GM21786 (cell line): ENCODE results near the gene SELENOK.
"Not testable (repeated sequence)": the region's sequence is repeated elsewhere in the genome, so short reads cannot be mapped to it uniquely, and the experiment has no call there.

Experiments
- ATAC-seq: cut with Tn5 transposase; IDR thresholded peaks from one replicate; pipeline ENCODE4 v1.9.1; 2021; ENCODE audit not compliant: unreplicated experiment

Gene SELENOK

GRCh38 chr3:53891497-53892285 is at the start of gene SELENOK:
Gene SELENOK, minus strand, starts transcription at chr3:53891859.
- peak; percentile 97 for ATAC-seq

GRCh38 chr3:53941184-53941583 is 49.5 kb upstream of the SELENOK start:
- ATAC-seq = no peak

DNA sequence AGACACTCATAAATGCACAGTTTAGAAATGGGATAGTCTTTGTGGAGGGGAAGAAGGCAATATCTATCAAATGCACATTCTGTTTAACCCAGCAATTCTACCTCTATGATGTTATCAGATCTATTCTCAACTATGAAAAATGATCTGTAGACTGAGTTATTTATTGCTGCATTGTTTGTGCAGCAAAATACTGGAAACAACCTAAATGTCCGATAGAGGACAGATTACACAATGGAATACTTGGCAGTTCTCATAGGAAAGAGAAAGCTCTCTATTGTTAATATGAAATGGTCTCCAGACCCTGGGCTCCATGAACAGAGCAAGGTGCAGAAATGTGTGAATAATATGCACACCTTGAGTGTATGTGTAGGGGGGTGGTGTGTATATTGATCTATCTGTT is 49.0 kb upstream of the SELENOK start:
- no peak for ATAC-seq

DNA sequence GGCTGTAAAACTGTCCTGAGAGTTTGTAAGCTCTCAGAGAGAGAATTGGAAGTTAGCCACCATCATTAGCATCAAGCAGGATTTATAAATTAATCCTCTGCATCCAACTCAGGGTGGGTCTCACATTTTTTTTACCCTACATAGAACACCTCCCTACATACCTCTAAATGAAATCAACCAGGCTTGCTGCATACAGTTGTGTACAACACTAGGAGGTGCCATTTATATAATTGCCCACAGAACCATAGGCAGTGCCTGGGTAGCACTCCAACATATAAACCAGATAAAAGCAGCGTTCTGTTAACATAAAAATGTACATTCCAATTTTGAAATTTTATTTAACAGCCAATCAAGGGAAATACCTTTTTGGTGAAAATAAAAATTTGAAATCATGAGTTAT is 48.2 kb upstream of the SELENOK start:
- no peak for ATAC-seq

GRCh38 chr3:53939086-53939582 is 47.5 kb upstream of the SELENOK start:
- no peak for ATAC-seq

- ATAC-seq = peak; percentile 52
Observed at GRCh38 chr3:53938645-53939044, 47.0 kb upstream of the SELENOK start.

DNA sequence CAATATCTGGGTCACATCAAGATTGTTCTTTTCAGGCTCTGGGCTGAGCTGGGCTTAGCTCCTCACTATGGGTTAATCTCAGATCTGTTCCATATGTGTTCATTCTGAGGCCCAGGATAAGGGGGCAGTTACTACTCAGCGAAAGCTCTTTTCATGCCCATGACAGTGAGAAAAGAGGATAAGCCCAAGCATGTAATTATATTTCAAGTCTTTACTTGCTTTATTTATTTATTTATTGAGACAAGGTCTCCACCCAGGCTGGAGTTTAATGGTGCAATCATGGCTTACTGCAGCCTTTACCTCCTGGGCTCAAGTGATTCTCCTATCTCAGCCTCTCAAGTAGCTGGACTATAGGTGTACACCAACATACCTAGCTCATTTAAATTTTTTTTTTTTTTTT is 44.7 kb upstream of the SELENOK start:
- no peak for ATAC-seq

- ATAC-seq = no peak
Observed at GRCh38 chr3:53935283-53935901, 43.7 kb upstream of the SELENOK start.

- not testable (repeated sequence) for ATAC-seq
Observed at GRCh38 chr3:53927208-53927872, 35.7 kb upstream of the SELENOK start.

DNA sequence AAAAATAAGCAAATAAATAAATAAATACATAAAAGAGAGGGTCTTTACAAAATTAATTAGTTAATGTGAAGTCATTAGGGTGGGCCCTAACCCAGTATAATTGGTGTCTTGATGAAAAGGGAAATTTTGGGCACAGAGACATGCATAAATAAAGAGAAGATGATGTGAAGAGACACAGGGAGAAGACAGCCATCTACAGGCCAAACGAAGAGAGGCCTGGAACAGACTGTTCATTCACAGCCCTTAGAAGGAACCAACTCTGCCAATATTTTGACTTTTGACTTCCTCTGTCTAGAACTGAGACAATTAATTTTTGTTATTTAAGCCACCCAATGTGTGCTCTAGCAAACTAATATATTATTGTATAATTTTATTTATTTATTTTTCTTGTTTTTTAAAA is 29.6 kb upstream of the SELENOK start:
- ATAC-seq = no peak

DNA sequence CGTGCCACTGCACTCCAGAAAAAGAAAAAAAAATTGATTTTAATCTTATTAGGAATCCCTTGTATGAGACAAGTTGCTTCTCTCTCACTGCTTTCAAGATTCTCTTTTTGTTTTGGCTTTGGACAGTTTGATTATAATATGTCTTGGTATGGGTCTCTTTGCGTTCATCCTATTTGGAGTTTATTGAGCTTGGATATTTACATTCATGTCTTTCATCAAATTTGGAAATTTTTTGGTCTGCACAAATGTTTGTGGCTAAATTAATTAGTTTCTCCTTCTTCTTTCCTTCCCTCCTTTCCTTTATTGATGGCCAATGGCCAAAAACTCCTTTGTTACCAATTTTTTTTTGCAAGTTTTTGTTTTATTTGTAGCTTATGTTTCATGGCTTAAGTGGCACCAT is 28.1 kb upstream of the SELENOK start:
- no peak for ATAC-seq

GRCh38 chr3:53913401-53913800 is 21.7 kb upstream of the SELENOK start:
- ATAC-seq = no peak

- ATAC-seq = no peak
Observed at GRCh38 chr3:53902711-53903110, 11.1 kb upstream of the SELENOK start.

DNA sequence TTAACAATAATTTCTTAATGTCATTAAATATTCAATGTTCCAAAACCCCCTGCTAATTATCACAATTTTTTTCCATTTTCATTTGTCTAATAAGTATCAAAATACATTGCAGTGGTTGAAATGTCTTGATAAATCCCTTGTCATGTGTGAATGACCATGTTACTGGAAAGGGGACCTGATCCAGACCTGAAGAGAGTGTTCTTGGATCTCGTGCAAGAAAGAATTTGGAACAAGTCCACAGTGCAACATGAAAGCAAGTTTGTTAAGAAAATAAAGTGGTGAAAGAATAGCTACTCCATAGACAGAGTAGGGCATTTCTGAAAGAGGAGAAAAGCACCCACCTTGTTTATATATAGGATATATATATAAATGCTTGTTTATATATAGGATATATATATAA is 10.4 kb upstream of the SELENOK start:
- ATAC-seq = no peak

GRCh38 chr3:53900666-53901331 is 9.1 kb upstream of the SELENOK start:
- no peak for ATAC-seq

GRCh38 chr3:53899750-53900149 is 8.1 kb upstream of the SELENOK start:
- no peak for ATAC-seq

DNA sequence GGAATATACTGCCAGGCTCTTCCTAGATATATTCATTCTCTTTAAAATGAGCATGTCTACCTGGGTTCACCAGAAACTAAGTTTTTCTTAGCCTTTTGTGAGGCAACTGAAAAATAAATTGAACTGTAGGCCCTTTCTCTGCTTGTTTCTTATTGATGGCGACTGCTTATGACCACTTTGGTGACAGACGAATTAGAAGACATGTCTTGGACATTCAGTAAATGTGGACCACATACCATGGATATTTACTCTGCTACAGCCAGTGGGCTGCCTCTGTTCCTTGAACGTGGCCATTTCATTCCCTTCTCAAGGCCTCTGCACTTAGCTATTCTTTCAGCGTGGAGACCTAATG is 603 bp upstream of the SELENOK start:
- ATAC-seq = no peak

DNA sequence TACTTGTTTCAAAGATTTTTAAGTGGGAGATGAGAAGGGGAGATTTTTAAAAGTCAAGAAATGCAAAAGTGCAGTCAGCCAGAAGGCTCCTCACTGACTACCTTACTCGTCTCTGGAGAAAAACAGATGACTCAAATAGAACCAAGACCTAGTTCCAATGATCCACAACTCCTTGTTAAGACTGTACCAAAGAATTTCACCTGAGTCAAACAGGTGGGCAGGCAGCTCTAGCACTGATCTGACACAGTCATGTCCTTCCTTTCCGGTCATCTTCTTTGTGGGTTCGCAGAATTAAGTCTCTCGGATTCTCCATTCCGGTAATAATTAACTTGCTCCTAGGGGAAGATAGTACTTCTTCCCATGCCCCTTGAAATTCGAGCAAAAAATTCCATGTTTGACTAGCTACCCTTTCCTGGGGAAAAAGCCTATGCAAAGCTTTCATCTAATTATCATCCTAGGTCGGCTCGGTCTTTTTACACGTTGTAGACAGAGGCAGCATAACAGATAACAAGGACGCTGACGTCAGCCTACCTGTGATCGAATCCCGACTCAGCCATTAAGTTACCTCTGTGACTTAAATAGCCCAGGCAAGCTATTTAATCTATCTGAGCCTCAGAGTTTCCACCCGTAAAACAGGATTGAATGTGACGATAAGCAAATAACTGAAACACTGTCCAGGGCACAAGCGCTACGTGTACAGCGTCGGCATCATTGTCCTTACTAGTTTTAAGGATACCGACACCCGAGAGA is 758 bp downstream of the SELENOK start:
- no peak for ATAC-seq

DNA sequence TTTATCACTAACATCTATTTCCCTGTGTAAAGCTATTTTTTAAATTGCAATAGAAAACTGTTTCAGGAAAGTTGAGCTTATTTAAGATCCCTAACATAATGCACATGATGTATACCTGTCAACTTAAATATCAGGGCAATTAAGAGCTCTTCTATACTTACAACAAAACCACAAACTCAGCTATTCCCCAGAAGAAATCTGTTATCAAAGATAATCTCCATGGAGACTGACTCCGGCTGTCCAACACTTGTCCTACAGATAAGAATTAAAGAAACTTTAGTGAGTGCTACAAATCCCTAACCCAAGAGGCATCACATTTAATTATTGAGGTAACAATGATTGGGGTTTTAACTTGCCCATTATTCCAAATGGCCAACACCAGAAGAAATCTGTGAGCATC is 3.4 kb downstream of the SELENOK start:
- ATAC-seq = no peak

DNA sequence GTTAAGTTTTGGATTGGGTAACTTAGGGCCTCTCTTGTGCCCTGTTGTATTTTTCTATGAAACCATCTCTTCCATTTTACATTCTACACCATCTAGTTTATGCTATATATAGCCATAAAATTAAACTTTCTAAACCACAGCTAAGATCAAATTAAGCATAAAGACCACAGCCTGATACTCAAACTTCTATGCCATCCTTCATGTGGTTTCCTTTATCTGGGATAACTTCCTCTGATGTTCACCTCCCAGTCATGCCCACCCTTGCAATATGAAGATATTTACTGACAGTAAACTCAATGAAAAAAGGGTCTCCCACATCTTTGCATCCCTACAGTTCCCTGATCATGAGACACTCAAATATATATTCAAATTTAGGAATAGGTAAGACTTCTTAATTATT is 4.2 kb downstream of the SELENOK start:
- no peak for ATAC-seq

DNA sequence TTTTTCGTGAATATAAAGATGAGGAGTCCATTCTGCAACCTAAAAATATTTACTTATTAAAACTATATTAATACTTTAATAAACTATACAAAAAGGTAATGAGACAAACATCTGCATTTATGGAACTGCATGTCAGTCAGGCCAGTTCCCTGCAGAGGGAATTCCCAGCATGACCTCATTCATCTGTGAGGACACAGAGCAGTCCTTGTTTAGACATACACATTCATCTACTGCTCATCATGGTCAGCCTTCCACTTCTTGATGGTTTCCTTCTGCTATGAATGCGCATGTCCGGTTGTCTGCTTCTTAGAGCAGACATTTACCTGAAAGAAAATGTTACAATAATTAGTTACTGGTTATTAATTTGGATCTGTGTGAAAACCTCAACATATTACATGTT is 6.4 kb downstream of the SELENOK start:
- ATAC-seq = no peak
